IgD-negative memory B cell (primary cell): ENCODE results near the gene CPNE5. TPM values are rescaled to one million over a fixed set of nuclear protein-coding genes. Genes with fewer than 3 reads are reported as not detected.

Experiments used
- H3K27ac Mint-ChIP-seq, 3 donors: one replicate each; pipeline ENCODE4 v1.8.0; 2020 to 2022; ENCODE audit warnings: mild to moderate bottlenecking in 3 of 3, mixed read lengths in 3 of 3, moderate library complexity in 1 of 3
- H3K27me3 Mint-ChIP-seq: one replicate; pipeline ENCODE4 v1.8.0; 2021; ENCODE audit warnings: mixed read lengths
- H3K36me3 Mint-ChIP-seq: one replicate; pipeline ENCODE4 v1.8.0; 2020; ENCODE audit warnings: mild to moderate bottlenecking, mixed read lengths
- H3K4me1 Mint-ChIP-seq, 3 donors: one replicate each; pipeline ENCODE4 v1.8.0; 2020 to 2022; ENCODE audit warnings: mixed read lengths in 3 of 3, mild to moderate bottlenecking in 1 of 3
- H3K4me3 Mint-ChIP-seq, 4 donors: one replicate each; pipeline ENCODE4 v1.8.0; 2020 to 2022; ENCODE audit warnings: mild to moderate bottlenecking in 4 of 4, mixed read lengths in 4 of 4, moderate library complexity in 3 of 4
- H3K9me3 Mint-ChIP-seq, 3 donors: one replicate each; pipeline ENCODE4 v1.8.0; 2020 to 2021; ENCODE audit warnings: mixed read lengths in 3 of 3, mild to moderate bottlenecking in 1 of 3
- polyA plus RNA-seq: library from polyadenylated mRNA; unstranded; fragments of 300-500 nt; fragmentation: Illumina TruSeq; gene quantifications from one replicate; pipeline ENCODE4 v1.2.3, GENCODE V29; 2021

The CPNE5 gene
- polyA plus RNA-seq, 1 donor from 2014 or later = 280 TPM

GRCh38 chr6:36863670-36864540 is 24.7 kb upstream of the CPNE5 start:
- H3K4me3 Mint-ChIP-seq = no peak overlapping the region

GRCh38 chr6:36862848-36863382 is 23.7 kb upstream of the CPNE5 start:
- Mint-ChIP-seq H3K4me3 (peak overlapping the region in 1 of 4 donors; percentile 81), H3K27me3 (no peaks in the 10 kb centered on the region), H3K4me1 (peaks cover 6 to 10% (median 7%) of the 10 kb centered on the region in 3 donors), H3K36me3 (peaks cover 14% of the 10 kb centered on the region), H3K9me3 (no peaks in the 10 kb centered on the region), H3K27ac (no peak overlapping the region)

More at GRCh38 chr6:36863670-36864540, 24.7 kb upstream of the CPNE5 start:
- Mint-ChIP-seq H3K27ac (no peak overlapping the region), H3K4me1 (peaks cover 10% of the 10 kb centered on the region in 3 donors), H3K36me3 (peaks cover 14% of the 10 kb centered on the region), H3K27me3 (no peaks in the 10 kb centered on the region), H3K9me3 (no peaks in the 10 kb centered on the region)

- Mint-ChIP-seq H3K36me3 (peaks cover 14% of the 10 kb centered on the region), H3K4me3 (peak overlapping the region in 1 of 4 donors; percentile 39), H3K4me1 (peaks cover 0 to 9% (median 7%) of the 10 kb centered on the region in 3 donors), H3K9me3 (no peaks in the 10 kb centered on the region), H3K27ac (no peak overlapping the region), H3K27me3 (no peaks in the 10 kb centered on the region)
These were observed 23.1 kb upstream of the CPNE5 start for GRCh38 chr6:36862164-36862847.

GRCh38 chr6:36860126-36860525 is 20.9 kb upstream of the CPNE5 start:
- H3K27ac Mint-ChIP-seq = no peak overlapping the region
- H3K9me3 Mint-ChIP-seq = no peaks in the 10 kb centered on the region
- peaks cover 14% of the 10 kb centered on the region for H3K36me3 Mint-ChIP-seq
- no peaks in the 10 kb centered on the region for H3K27me3 Mint-ChIP-seq
- peaks cover 0 to 7% (median 3%) of the 10 kb centered on the region in 3 donors for H3K4me1 Mint-ChIP-seq
- no peak overlapping the region for H3K4me3 Mint-ChIP-seq

GRCh38 chr6:36858407-36858981 is 19.2 kb upstream of the CPNE5 start:
- no peak overlapping the region for H3K4me3 Mint-ChIP-seq
- H3K27me3 Mint-ChIP-seq = no peaks in the 10 kb centered on the region
- H3K36me3 Mint-ChIP-seq = peaks cover 14% of the 10 kb centered on the region
- H3K27ac Mint-ChIP-seq = no peak overlapping the region
- H3K4me1 Mint-ChIP-seq = peaks cover 0 to 7% (median 3%) of the 10 kb centered on the region in 3 donors
- H3K9me3 Mint-ChIP-seq = no peaks in the 10 kb centered on the region

GRCh38 chr6:36857325-36857724 is 18.1 kb upstream of the CPNE5 start:
- Mint-ChIP-seq H3K27me3 (no peaks in the 10 kb centered on the region), H3K4me3 (no peak overlapping the region)

GRCh38 chr6:36856277-36856676 is 17.0 kb upstream of the CPNE5 start:
- peaks cover 0 to 4% (median 2%) of the 10 kb centered on the region in 3 donors for H3K4me1 Mint-ChIP-seq
- H3K4me3 Mint-ChIP-seq = no peak overlapping the region
- no peak overlapping the region for H3K27ac Mint-ChIP-seq
- H3K36me3 Mint-ChIP-seq = peaks cover 13% of the 10 kb centered on the region
- no peaks in the 10 kb centered on the region for H3K9me3 Mint-ChIP-seq
- H3K27me3 Mint-ChIP-seq = no peaks in the 10 kb centered on the region

More at GRCh38 chr6:36857325-36857724, 18.1 kb upstream of the CPNE5 start:
- no peaks in the 10 kb centered on the region for H3K9me3 Mint-ChIP-seq
- peaks cover 0 to 4% (median 2%) of the 10 kb centered on the region in 3 donors for H3K4me1 Mint-ChIP-seq
- no peak overlapping the region for H3K27ac Mint-ChIP-seq
- peaks cover 13% of the 10 kb centered on the region for H3K36me3 Mint-ChIP-seq

- Mint-ChIP-seq H3K4me3 (no peak overlapping the region), H3K36me3 (peaks cover 12% of the 10 kb centered on the region), H3K9me3 (peaks cover 0 to 4% (median 3%) of the 10 kb centered on the region in 3 donors), H3K27ac (no peak overlapping the region), H3K4me1 (peaks cover 0 to 4% (median 2%) of the 10 kb centered on the region in 3 donors), H3K27me3 (peaks cover 3% of the 10 kb centered on the region)
These were observed 16.5 kb upstream of the CPNE5 start for GRCh38 chr6:36855750-36856149.

- H3K9me3 Mint-ChIP-seq = peaks cover 0 to 13% (median 7%) of the 10 kb centered on the region in 3 donors
- peaks cover 13% of the 10 kb centered on the region for H3K36me3 Mint-ChIP-seq
- no peak overlapping the region for H3K4me3 Mint-ChIP-seq
- peaks cover 0 to 1% (median 0%) of the 10 kb centered on the region in 3 donors for H3K4me1 Mint-ChIP-seq
- H3K27ac Mint-ChIP-seq = no peak overlapping the region
- peaks cover 6% of the 10 kb centered on the region for H3K27me3 Mint-ChIP-seq
These were observed 14.1 kb upstream of the CPNE5 start for GRCh38 chr6:36853325-36853724.

GRCh38 chr6:36852481-36853147 is 13.4 kb upstream of the CPNE5 start:
- H3K27me3 Mint-ChIP-seq = peaks cover 6% of the 10 kb centered on the region
- peaks cover 13% of the 10 kb centered on the region for H3K36me3 Mint-ChIP-seq
- peaks cover 0 to 13% (median 7%) of the 10 kb centered on the region in 3 donors for H3K9me3 Mint-ChIP-seq
- peaks cover 0 to 1% (median 0%) of the 10 kb centered on the region in 3 donors for H3K4me1 Mint-ChIP-seq
- no peak overlapping the region for H3K27ac Mint-ChIP-seq
- H3K4me3 Mint-ChIP-seq = no peak overlapping the region

GRCh38 chr6:36851626-36852025 is 12.4 kb upstream of the CPNE5 start:
- peaks cover 0 to 13% (median 9%) of the 10 kb centered on the region in 3 donors for H3K9me3 Mint-ChIP-seq
- H3K27ac Mint-ChIP-seq = no peak overlapping the region
- H3K36me3 Mint-ChIP-seq = peaks cover 13% of the 10 kb centered on the region
- peak overlapping the region in 1 of 4 donors; percentile 46 for H3K4me3 Mint-ChIP-seq
- peaks cover 6% of the 10 kb centered on the region for H3K27me3 Mint-ChIP-seq
- peaks cover 0 to 1% (median 0%) of the 10 kb centered on the region in 3 donors for H3K4me1 Mint-ChIP-seq

GRCh38 chr6:36851149-36851614 is 11.9 kb upstream of the CPNE5 start:
- Mint-ChIP-seq H3K4me1 (peaks cover 0 to 1% (median 0%) of the 10 kb centered on the region in 3 donors), H3K27ac (peak overlapping the region in 1 of 3 donors; percentile 23), H3K36me3 (peaks cover 11% of the 10 kb centered on the region), H3K4me3 (no peak overlapping the region), H3K9me3 (peaks cover 0 to 13% (median 9%) of the 10 kb centered on the region in 3 donors), H3K27me3 (peaks cover 6% of the 10 kb centered on the region)

GRCh38 chr6:36850021-36850420 is 10.8 kb upstream of the CPNE5 start:
- H3K27me3 Mint-ChIP-seq = peaks cover 6% of the 10 kb centered on the region
- H3K36me3 Mint-ChIP-seq = peaks cover 11% of the 10 kb centered on the region
- H3K4me1 Mint-ChIP-seq = no peaks in the 10 kb centered on the region
- peaks cover 0 to 13% (median 9%) of the 10 kb centered on the region in 3 donors for H3K9me3 Mint-ChIP-seq
- peak overlapping the region in 1 of 4 donors; percentile 12 for H3K4me3 Mint-ChIP-seq
- no peak overlapping the region for H3K27ac Mint-ChIP-seq
